B cell (primary cell): ENCODE results near the gene SLC16A12.

Experiments
- CTCF ChIP-seq: fragments of 200-600 bp; IDR thresholded peaks from one replicate; pipeline ENCODE4 v1.8.0; 2022; ENCODE audit warnings: antibody characterized with exemption, mild to moderate bottlenecking
- EZH2 ChIP-seq: IDR thresholded peaks from 2 replicates; pipeline ENCODE4 v1.6.1; 2012; ENCODE audit warnings: borderline replicate concordance, low read depth, mild to moderate bottlenecking, moderate library complexity, low read length; ENCODE audit not compliant: insufficient read depth, poor library complexity, severe bottlenecking

GRCh38 chr10:89525556-89525955 is 9.8 kb downstream of the SLC16A12 start:
- TF ChIP-seq CTCF (no peak), EZH2 (no peak)
